HG02943 (cell line): ENCODE results near the gene GIMAP1.

Experiments used
- ATAC-seq: cut with Tn5 transposase; IDR thresholded peaks from one replicate; pipeline ENCODE4 v1.9.1; 2021; ENCODE audit warnings: mild to moderate bottlenecking, low read depth, moderate library complexity; ENCODE audit not compliant: unreplicated experiment

GIMAP1 gene

DNA sequence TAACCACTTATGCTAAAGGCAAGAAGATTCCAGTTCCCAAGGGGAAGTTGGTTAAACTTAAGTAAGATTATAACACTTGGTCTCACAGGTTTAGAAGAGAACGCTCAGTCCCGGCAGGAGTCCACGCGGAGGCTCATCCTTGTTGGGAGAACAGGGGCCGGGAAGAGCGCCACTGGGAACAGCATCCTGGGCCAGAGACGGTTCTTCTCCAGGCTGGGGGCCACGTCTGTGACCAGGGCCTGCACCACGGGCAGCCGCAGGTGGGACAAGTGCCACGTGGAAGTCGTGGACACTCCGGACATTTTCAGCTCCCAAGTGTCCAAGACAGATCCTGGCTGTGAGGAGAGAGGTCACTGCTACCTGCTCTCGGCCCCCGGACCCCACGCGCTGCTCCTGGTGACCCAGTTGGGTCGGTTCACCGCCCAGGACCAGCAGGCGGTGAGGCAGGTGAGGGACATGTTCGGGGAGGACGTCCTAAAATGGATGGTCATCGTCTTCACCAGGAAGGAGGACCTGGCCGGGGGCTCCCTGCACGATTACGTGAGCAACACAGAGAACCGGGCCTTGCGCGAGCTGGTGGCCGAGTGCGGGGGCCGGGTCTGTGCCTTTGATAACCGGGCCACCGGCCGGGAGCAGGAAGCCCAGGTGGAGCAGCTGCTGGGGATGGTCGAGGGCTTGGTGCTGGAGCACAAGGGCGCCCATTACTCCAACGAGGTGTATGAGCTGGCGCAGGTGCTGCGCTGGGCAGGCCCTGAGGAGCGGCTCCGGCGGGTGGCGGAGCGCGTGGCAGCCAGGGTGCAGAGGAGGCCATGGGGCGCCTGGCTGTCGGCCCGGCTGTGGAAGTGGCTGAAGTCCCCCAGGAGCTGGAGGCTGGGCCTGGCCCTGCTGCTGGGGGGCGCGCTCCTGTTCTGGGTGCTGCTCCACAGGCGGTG is 3.8 kb downstream of the GIMAP1 start:
- ATAC-seq = no peak

- no peak for ATAC-seq
These were observed 5.6 kb downstream of the GIMAP1 start for GRCh38 chr7:150721970-150722373.

GRCh38 chr7:150722431-150722931 is 6.1 kb downstream of the GIMAP1 start:
- ATAC-seq = no peak

DNA sequence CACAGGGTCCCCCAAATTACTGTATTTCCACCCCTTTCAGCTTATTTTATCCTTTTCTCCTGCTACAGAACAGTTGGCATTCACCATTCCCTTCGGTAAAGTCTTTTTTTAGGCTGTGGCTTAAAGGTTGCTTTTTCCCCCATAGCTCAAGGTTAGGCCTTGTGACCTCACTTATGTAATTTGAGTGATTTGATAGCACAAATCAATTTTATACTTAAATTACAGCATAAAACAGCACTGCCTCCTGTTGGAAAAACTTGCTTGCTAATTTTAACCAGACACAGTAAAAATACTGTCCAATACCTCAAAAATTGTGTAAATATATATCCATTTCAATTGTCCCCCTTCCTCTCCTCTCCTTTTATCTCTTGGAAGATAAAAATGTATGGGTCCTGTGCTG is 7.1 kb downstream of the GIMAP1 start:
- no peak for ATAC-seq

DNA sequence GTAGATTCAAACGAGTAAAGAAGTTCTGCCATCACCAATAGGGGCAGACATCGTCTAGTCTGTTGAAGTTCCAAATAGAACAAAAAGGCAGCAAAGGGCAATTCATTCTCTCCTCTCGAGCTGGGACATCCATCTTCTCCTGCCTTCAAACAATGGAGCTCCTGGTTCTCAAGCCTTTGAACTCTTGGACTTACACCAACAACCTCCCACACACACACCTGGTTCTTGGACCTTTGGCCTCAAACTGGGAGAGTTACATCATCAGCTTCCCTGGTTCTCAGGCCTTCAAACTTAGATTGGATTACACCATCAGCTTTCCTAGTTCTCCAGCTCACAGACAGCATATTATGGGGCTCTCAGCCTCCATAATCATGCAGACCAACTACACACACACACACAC is 11.0 kb downstream of the GIMAP1 start:
- no peak for ATAC-seq

- no peak for ATAC-seq
These were observed 11.6 kb downstream of the GIMAP1 start for GRCh38 chr7:150728011-150728410.

DNA sequence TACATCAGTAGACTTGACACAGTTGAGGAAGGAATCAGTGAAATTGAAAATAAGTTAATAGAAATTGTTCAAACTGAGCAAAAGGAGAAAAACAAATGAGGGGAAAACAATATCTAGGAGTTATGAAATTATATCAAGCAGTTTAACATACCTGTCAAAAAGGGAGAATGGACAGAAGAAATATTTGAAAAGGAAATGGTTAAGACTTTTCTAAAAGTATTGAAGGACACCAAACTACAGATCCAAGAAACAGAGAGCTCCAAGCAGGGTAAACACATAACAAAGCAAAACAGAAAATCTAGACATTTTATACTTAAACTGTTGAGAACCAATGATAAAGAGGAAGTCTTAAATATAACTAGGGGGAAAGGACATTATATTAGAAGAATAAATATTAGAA is 12.2 kb downstream of the GIMAP1 start:
- ATAC-seq = no peak

DNA sequence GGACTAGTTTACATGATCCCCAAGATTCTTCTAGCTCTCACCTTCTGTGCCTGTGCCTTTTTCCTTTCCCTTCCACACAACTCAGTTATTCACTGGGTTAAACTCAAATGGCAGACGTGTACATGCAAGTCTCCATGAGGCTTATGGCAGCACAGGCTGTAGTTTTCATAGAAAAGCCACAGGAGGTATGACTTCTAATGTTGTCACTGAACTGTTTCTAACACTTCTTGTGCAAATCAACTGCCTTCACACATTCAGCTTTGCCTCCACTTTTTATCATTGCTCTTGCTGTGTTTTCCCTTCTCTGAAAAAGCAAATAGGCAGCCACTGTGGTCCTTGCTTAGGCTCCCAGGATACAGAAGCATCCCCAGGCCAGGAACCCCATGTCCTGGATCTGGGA is 15.5 kb downstream of the GIMAP1 start:
- no peak for ATAC-seq

DNA sequence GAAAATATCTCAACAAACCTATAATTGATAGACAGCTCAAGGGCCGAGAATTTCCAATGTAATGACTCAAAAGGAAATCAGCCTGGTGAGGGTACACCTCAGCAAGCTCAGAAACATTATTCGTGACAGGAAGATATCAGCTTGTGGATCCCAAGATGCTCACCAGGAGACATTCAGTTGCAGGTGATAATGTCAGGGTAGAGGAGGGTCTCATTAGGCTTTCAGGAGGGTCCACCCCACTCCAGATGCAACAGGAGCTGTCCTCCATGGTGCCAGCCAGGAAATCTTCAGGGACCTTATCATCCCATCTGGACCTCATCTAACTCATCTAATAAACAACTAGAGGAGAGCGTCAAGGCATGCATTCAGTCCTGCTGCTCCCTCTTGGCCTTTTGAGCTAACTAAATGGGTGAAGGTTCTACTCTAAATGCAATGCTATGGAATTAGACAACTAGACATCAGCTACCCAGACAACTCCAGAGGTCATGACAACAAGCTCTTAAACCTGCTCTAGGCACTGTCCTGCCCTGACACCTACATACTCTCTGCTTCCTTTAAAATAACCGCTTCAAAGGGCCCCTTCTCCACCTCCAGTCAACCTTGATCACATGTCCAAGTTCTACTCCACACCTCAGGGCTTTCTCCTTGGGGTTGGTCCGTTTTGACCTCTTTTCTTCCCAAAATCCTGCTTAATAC is 16.5 kb downstream of the GIMAP1 start:
- ATAC-seq = no peak

DNA sequence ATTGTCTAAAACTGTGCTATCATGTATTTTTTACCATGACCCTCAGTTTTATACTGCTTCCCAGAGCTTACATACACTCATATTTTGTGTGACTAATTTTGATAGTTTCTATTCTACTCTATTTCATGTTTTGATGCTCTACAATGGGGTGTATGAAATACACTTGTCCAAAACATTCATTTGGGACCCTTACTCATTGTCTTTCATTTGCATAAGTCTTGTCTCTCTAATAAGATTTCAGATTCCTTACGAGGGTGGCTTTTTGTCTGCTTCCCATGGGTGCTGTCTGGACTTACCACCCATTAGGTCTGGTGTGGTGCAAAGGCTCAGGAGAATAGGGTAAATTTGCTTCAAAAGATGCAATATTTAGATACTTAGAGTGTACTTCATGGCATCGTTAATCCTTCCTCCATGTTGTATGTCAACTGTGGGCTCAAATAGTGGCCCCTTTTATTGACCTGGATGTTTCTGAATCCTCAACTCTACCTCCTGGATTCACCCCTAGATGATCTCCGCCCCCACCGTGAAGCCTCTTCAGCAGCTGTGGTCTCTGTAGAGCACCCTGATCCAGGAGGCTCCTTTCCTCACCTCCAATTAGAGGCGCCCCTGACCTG is 17.2 kb downstream of the GIMAP1 start:
- no peak for ATAC-seq

GRCh38 chr7:150734254-150734653 is 17.8 kb downstream of the GIMAP1 start:
- ATAC-seq = no peak

- no peak for ATAC-seq
These were observed 19.4 kb downstream of the GIMAP1 start for GRCh38 chr7:150735596-150736358.

GRCh38 chr7:150736864-150737263 is 20.5 kb downstream of the GIMAP1 start:
- ATAC-seq = no peak

GRCh38 chr7:150737265-150738055 is 21.0 kb downstream of the GIMAP1 start, which contains the start of gene GIMAP5:
TSS of gene GIMAP5 (plus strand) at chr7:150737418. CDS start at chr7:150740885, 3,467 bp downstream.
- ATAC-seq = no peak

DNA sequence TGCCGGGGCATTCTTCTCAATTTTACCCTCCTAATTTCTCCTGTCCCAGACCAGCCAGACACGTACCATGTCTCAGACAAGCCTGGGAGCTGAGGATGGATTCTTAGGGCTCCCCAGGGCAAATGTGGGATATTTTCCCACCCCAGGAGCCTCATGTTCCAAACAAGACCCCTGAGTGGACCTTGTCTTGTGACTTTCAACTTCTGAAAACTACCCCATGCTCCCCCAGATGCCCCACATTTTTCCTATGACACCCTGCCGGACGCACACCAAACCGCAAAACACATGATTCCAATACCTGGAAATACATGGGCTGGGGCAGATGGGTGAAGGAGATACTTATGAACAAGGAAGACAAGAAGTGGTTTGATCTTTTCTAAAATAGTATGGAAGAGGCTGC is 21.7 kb downstream of the GIMAP1 start:
- no peak for ATAC-seq

DNA sequence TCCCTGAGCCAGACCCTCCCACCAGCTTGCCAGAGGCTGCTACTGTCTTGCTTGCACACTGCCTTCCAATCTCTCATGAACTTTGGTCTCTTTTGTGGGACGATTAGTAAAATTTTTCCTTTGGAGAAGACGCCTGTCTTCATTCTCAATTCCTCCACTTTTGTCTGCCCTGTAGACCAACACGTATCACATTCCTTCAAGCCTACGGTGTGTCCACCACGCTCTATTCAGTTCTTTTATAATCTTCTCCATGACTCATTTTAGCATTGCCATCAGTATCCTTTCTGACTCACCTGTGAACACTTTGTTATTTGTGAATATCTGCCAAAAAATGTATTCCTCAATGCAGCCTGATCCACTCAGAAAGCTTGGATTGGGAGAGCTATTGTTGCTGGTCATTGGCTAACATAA is 22.2 kb downstream of the GIMAP1 start:
- ATAC-seq = no peak

GRCh38 chr7:150739033-150739432 is 22.6 kb downstream of the GIMAP1 start:
- ATAC-seq = no peak

- ATAC-seq = no peak
These were observed 23.6 kb downstream of the GIMAP1 start for GRCh38 chr7:150740053-150740452.

DNA sequence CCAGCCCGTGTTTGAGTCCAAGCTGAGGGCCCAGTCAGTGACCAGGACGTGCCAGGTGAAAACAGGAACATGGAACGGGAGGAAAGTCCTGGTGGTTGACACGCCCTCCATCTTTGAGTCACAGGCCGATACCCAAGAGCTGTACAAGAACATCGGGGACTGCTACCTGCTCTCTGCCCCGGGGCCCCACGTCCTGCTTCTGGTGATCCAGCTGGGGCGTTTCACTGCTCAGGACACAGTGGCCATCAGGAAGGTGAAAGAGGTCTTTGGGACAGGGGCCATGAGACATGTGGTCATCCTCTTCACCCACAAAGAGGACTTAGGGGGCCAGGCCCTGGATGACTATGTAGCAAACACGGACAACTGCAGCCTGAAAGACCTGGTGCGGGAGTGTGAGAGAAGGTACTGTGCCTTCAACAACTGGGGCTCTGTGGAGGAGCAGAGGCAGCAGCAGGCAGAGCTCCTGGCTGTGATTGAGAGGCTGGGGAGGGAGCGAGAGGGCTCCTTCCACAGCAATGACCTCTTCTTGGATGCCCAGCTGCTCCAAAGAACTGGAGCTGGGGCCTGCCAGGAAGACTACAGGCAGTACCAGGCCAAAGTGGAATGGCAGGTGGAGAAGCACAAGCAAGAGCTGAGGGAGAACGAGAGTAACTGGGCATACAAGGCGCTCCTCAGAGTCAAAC is 26.0 kb downstream of the GIMAP1 start:
- ATAC-seq = no peak
